IMR-90 (cell line): Measurements from ENCODE around the gene GRK5. TPM values are rescaled to one million over a fixed set of nuclear protein-coding genes. Genes with fewer than 3 reads are reported as not detected.

ENCODE experiments used
- ATAC-seq: fragments of 200-7000 bp; cut with Tn5 transposase; 2 replicates; pipeline ENCODE4 v1.9.1; 2020; ENCODE audit warnings: low read depth, mild to moderate bottlenecking, moderate library complexity
- BruUV-seq: library from RNA; stranded (reverse); fragments of 400-500 nt; replicated peaks from 2 replicates; lab custom pipeline; 2021; lab: Mats Ljungman, UMichigan
- CTCF ChIA-PET: fragments of 300-600 bp; formaldehyde crosslinking; extraction: SDS; loops from one replicate; lab custom pipeline; 2021; ENCODE audit warnings: antibody characterized with exemption; lab: Yijun Ruan, JAX
- POLR2A ChIA-PET: fragments of 300-600 bp; sonication (Branson Sonifier 250); formaldehyde crosslinking; loops from one replicate; lab custom pipeline; 2022; ENCODE audit warnings: antibody characterized with exemption; ENCODE audit not compliant: unreplicated experiment; lab: Charles Lee
- DNase-seq: peaks from one replicate; pipeline ENCODE4 v3.0.0; 2013
- H2AFZ ChIP-seq: replicated peaks from 2 replicates; pipeline ENCODE3; 2013; ENCODE audit warnings: low read length, mild to moderate bottlenecking; ENCODE audit not compliant: poor library complexity
- H2AK5ac ChIP-seq: 2 replicates; pipeline ENCODE4 v1.6.1; 2013; ENCODE audit warnings: low read depth, low read length, inconsistent platforms
- H2AK9ac ChIP-seq: replicated peaks from 2 replicates; pipeline ENCODE3; 2013; ENCODE audit warnings: mild to moderate bottlenecking, low read depth, low read length, moderate library complexity; ENCODE audit not compliant: poor library complexity
- H2BK120ac ChIP-seq: 2 replicates; pipeline ENCODE4 v1.6.1; 2013; ENCODE audit warnings: low read depth, low read length, inconsistent platforms
- H2BK15ac ChIP-seq: 3 replicates; pipeline ENCODE4 v1.6.1; 2013; ENCODE audit warnings: low read depth, low read length, inconsistent platforms
- H2BK20ac ChIP-seq: 2 replicates; pipeline ENCODE4 v1.6.1; 2013; ENCODE audit warnings: low read depth, mild to moderate bottlenecking, inconsistent platforms, low read length, moderate library complexity
- H2BK5ac ChIP-seq: 2 replicates; pipeline ENCODE4 v1.6.1; 2013; ENCODE audit warnings: mild to moderate bottlenecking, low read depth, low read length, inconsistent platforms; ENCODE audit not compliant: poor library complexity, severe bottlenecking
- H3K14ac ChIP-seq: replicated peaks from 2 replicates; pipeline ENCODE4 v1.6.1; 2013; ENCODE audit warnings: low read depth, low read length, inconsistent platforms
- H3K18ac ChIP-seq: 2 replicates; pipeline ENCODE4 v1.6.1; 2013; ENCODE audit warnings: low read depth, low read length, control low read depth
- H3K23ac ChIP-seq: 2 replicates; pipeline ENCODE4 v1.6.1; 2013; ENCODE audit warnings: low read depth, low read length, inconsistent platforms
- H3K27ac ChIP-seq: 2 replicates; pipeline ENCODE4 v1.5.1; 2013; ENCODE audit warnings: mild to moderate bottlenecking, control low read depth, low read length; ENCODE audit not compliant: insufficient read depth
- H3K27me3 ChIP-seq: 2 replicates; pipeline ENCODE4 v1.6.1; 2013; ENCODE audit warnings: low read length; ENCODE audit not compliant: control insufficient read depth, insufficient read depth
- H3K36me3 ChIP-seq: 2 replicates; pipeline ENCODE4 v1.6.1; 2013; ENCODE audit warnings: low read length, mixed read lengths; ENCODE audit not compliant: control insufficient read depth, insufficient read depth
- H3K4ac ChIP-seq: 2 replicates; pipeline ENCODE4 v1.6.1; 2013; ENCODE audit warnings: low read depth, low read length, inconsistent platforms
- H3K4me1 ChIP-seq: 2 replicates; pipeline ENCODE4 v1.6.1; 2013; ENCODE audit warnings: low read length, mixed read lengths; ENCODE audit not compliant: control insufficient read depth, insufficient read depth
- H3K4me2 ChIP-seq: 2 replicates; pipeline ENCODE4 v1.6.1; 2013; ENCODE audit warnings: low read depth, mild to moderate bottlenecking, control low read depth, low read length, moderate library complexity
- H3K4me3 ChIP-seq: 2 replicates; pipeline ENCODE4 v1.5.1; 2013; ENCODE audit warnings: low read depth, mild to moderate bottlenecking, control low read depth, low read length, moderate library complexity; ENCODE audit not compliant: insufficient read depth
- H3K56ac ChIP-seq: 2 replicates; pipeline ENCODE4 v1.6.1; 2013; ENCODE audit warnings: low read length, inconsistent platforms; ENCODE audit not compliant: insufficient read depth; ENCODE audit errors: extremely low read depth
- H3K79me1 ChIP-seq, 2 experiments: 2 replicates each; pipeline ENCODE4 v1.6.1; 2013; ENCODE audit warnings: low read length in 2 of 2, inconsistent platforms in 1 of 2, low read depth in 1 of 2
- H3K9ac ChIP-seq: 2 replicates; pipeline ENCODE4 v1.6.1; 2013; ENCODE audit warnings: low read depth, low read length, control low read depth
- H3K9me1 ChIP-seq: 2 replicates; pipeline ENCODE4 v1.6.1; 2013; ENCODE audit warnings: low read length, inconsistent platforms; ENCODE audit not compliant: insufficient read depth
- H3K9me3 ChIP-seq: 2 replicates; pipeline ENCODE4 v1.6.1; 2013; ENCODE audit warnings: low read length; ENCODE audit not compliant: control insufficient read depth, insufficient read depth
- H4K20me1 ChIP-seq: 2 replicates; pipeline ENCODE4 v1.6.1; 2013; ENCODE audit warnings: low read length, inconsistent platforms; ENCODE audit not compliant: insufficient read depth
- H4K5ac ChIP-seq: 2 replicates; pipeline ENCODE4 v1.6.1; 2013; ENCODE audit warnings: mild to moderate bottlenecking, low read depth, low read length, control low read depth
- H4K8ac ChIP-seq, 2 experiments: 2 replicates each; pipeline ENCODE4 v1.6.1; 2013; ENCODE audit warnings: low read depth in 2 of 2, low read length in 2 of 2, control low read depth in 1 of 2, inconsistent platforms in 1 of 2
- H4K91ac ChIP-seq: 2 replicates; pipeline ENCODE4 v1.6.1; 2013; ENCODE audit warnings: low read depth, low read length, inconsistent platforms; ENCODE audit not compliant: insufficient read depth
- CEBPB ChIP-seq: IDR thresholded peaks from 2 replicates; pipeline ENCODE4 v1.6.1; 2012; ENCODE audit warnings: low read depth, low read length, improper control_type of control experiment
- CHD1 ChIP-seq: IDR thresholded peaks from 2 replicates; pipeline ENCODE4 v1.6.1; 2012; ENCODE audit warnings: low read depth, low read length, improper control_type of control experiment
- WGBS, 2 experiments: methylation state at CpG; one replicate each; pipeline versions ENCODE4 v1.1.5 to v1.1.7; 2013; ENCODE audit warnings: missing lambda C conversion rate in 2 of 2; ENCODE audit not compliant: insufficient read length in 1 of 2; ENCODE audit errors: extremely low coverage in 2 of 2; 5-methylcytosine and 5-hydroxymethylcytosine counted together
- dilution Hi-C: fragments of 300-500 bp; cut with HindIII; formaldehyde crosslinking; loops from one replicate; pipeline ENCODE4 v1.14.3; 2018; ENCODE audit warnings: low sequenced_read_pairs; ENCODE audit not compliant: unreplicated experiment
- in situ Hi-C: fragments of 300-500 bp; cut with MboI; formaldehyde crosslinking; loops from 3 replicates; pipeline ENCODE4 v1.14.3; 2019; ENCODE audit warnings: low sequenced_read_pairs, inconsistent platforms, mixed read lengths
- intact Hi-C: fragments of 100-400 bp; cut with micrococcal nuclease; formaldehyde crosslinking; loops from 2 replicates; pipeline ENCODE4 v1.10.0; 2022
- polyA plus RNA-seq, 3 experiments: library from polyadenylated mRNA; depleted of rRNA; stranded (reverse); fragments of >200 nt; gene quantifications; 2 replicates each; pipeline ENCODE4 v1.2.3, GENCODE V29; 2012; ENCODE audit warnings: low replicate concordance in 1 of 3
- total RNA-seq: library from RNA; depleted of rRNA; stranded (reverse); fragments of >200 nt; gene quantifications from 2 replicates; pipeline ENCODE4 v1.2.3, GENCODE V29; 2012

Gene GRK5
- total and polyA plus RNA-seq, 2 of the 4 experiments (the other 2 are of a cell fraction) = 12.9 to 16.3 TPM

DNA sequence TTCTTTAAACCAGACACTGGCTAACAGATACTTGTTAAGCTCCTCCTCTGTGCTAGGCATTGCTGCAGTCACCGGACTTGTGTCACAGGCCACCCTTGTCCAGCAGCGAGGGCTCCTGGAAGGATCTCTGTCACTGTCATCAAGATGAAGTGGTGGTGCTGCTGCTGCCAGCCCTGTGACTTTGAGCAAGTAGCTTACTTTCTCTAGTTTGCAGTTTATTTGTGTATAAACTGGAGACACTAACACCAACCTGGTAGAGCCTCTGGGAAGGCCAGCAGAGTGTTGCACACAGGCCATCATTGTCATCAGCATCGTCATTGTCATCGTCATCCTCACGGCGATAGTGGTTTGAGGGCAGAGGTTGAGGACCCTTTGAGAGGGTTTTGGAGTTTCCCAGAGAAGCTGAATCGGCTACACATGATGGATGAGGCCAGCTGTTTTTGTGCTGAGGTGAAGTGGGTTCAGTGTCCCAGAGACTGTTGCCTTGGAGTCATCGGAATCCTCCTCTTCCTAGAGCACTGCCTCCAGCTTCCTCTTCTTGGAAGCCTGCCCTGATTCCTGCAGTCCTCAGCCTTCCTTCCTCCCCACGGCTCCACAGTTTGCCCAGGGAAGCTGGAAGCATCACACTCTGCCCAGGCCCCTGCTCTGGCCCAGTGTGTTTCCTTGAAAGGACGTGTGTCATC, 128.4 kb downstream of the GRK5 start:
- Histone ChIP-seq H2AK9ac (no peak overlapping the region), H3K79me1 (peaks cover 40 to 77% of the 10 kb centered on the region in 2 experiments), H3K4ac (peak overlapping the region; percentile 19), H3K18ac (peak overlapping the region; percentile 57; the same call in 1 of the 2 replicates), H3K9me1 (peaks cover 24% of the 10 kb centered on the region), H3K4me2 (no peak overlapping the region), H3K27me3 (no peaks in the 10 kb centered on the region), H3K36me3 (peaks cover 43% of the 10 kb centered on the region), H3K14ac (peak overlapping the region; percentile 12; the same call in 1 of the 2 replicates), H2BK120ac (no peak overlapping the region), H2AK5ac (peak overlapping the region; percentile 54; the same call in 1 of the 2 replicates), H4K5ac (no peak overlapping the region), H2BK5ac (no peak overlapping the region), H4K20me1 (peaks cover 50% of the 10 kb centered on the region), H2BK20ac (peak overlapping the region; percentile 33; the same call in 1 of the 2 replicates), H3K56ac (no peak overlapping the region), H3K9ac (no peak overlapping the region), H3K23ac (no peak overlapping the region), H2AFZ (peak overlapping the region; percentile 0), H3K4me1 (peaks cover 26% of the 10 kb centered on the region), H3K4me3 (no peak overlapping the region), H4K91ac (peak overlapping the region; percentile 27; the same call in 1 of the 2 replicates), H3K9me3 (no peaks in the 10 kb centered on the region), H4K8ac (peak overlapping the region; percentile 1 to 12; a peak in 2 of 4 replicates), H3K27ac (peak overlapping the region; percentile 53), H2BK15ac (no peak overlapping the region)
- in situ Hi-C loops (no loop called here), dilution Hi-C loops (no loop called here), intact Hi-C loops (loop anchor here (5.0 kb wide), 1 partner anchor 76 kb away; no protein-coding TSS in a partner anchor)
- ChIA-PET CTCF (no interaction called here), POLR2A (no interaction called here)
- BruUV-seq = no TSS peak
- DNase-seq (peak; percentile 78), ATAC-seq (peak; percentile 58)
- 38% methylated on average over 5 of the region's 10 CpGs; no CpG with 5 or more reads in 1 of the 2 experiments for WGBS, 2 experiments
- TF ChIP-seq CEBPB = peak; percentile 18; the same call in 1 of the 2 replicates
- no peak for TF ChIP-seq CHD1
